ENCODE results near the gene HOXD13.
A peak's percentile ranks its signal among the peaks of the same experiment; 100 is the strongest.

Gene HOXD13

GRCh38 chr2:176130147-176130956, 37.8 kb downstream of the HOXD13 start:
- DNase-seq (ENCODE audit: insufficient read length, low spot score) (no peak), FAIRE-seq (no peak)

DNA sequence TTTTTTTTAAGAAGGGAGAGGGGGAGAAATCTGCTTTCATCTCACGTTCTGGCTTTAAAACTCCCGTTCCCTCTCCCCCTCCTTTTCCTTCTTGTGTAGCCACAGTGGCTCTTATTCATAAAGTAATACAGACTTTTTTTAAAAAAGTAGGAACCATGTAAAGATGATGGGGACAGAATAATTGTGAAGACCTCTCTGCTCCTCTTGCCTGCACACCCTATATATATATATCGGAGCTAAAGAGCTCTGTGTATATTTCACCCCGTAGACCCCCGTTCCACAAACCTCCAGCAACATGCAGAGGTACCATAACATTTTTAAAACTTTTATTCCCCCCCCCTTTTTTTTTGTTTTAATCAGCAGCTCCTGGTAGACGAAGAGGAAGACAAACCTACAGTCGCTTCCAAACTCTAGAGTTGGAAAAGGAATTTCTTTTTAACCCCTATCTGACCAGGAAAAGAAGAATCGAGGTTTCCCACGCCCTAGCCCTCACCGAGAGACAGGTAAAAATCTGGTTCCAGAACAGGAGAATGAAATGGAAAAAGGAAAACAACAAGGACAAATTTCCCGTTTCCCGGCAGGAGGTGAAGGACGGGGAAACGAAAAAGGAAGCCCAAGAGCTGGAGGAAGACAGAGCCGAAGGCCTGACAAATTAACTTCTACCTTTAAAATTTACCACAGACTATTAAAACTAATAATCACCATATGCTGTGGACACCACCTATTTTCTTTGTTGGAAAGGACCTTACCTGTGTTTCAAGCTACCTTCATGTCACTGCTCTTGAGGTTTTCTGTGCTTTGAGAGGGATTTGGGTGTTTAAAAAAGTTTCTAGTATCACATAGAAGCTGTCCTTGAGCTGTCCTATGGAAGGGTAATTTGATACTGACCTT, 38.7 kb downstream of the HOXD13 start:
- DNase-seq (ENCODE audit: insufficient read length, low spot score): no peak
- FAIRE-seq: no peak

GRCh38 chr2:176131848-176132158, 39.3 kb downstream of the HOXD13 start:
- DNase-seq (ENCODE audit: insufficient read length, low spot score): no peak
- no peak for FAIRE-seq

GRCh38 chr2:176132205-176133171, 40.0 kb downstream of the HOXD13 start:
- FAIRE-seq: peak; percentile 18
- no peak for DNase-seq (ENCODE audit: insufficient read length, low spot score)

GRCh38 chr2:176133389-176133788, 40.9 kb downstream of the HOXD13 start:
- FAIRE-seq: no peak
- no peak for DNase-seq (ENCODE audit: insufficient read length, low spot score)

DNA sequence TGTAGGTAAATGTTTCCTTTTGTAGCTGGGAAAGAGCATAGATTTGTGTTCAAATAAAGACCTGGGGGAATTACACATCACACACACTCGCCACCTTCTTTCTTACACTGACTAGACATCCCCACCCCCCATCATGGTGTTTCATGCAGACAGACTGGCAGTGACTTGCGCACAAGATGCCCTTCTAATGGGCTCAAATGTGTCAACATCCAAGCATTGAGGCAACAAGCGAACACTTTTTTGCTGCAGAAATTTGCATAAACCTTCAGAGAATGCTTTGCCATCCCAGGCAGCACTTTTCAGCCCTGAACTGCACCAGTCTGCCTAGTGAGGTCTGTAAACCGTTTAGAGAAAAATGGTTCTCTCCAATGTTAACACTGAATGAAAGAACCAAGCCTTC, 41.5 kb downstream of the HOXD13 start:
- no peak for FAIRE-seq

GRCh38 chr2:176135035-176135440, 42.5 kb downstream of the HOXD13 start:
- FAIRE-seq: no peak
- DNase-seq (ENCODE audit: insufficient read length, low spot score): no peak

More for the DNA sequence above, 41.5 kb downstream of the HOXD13 start:
- DNase-seq (ENCODE audit: insufficient read length, low spot score): no peak

DNA sequence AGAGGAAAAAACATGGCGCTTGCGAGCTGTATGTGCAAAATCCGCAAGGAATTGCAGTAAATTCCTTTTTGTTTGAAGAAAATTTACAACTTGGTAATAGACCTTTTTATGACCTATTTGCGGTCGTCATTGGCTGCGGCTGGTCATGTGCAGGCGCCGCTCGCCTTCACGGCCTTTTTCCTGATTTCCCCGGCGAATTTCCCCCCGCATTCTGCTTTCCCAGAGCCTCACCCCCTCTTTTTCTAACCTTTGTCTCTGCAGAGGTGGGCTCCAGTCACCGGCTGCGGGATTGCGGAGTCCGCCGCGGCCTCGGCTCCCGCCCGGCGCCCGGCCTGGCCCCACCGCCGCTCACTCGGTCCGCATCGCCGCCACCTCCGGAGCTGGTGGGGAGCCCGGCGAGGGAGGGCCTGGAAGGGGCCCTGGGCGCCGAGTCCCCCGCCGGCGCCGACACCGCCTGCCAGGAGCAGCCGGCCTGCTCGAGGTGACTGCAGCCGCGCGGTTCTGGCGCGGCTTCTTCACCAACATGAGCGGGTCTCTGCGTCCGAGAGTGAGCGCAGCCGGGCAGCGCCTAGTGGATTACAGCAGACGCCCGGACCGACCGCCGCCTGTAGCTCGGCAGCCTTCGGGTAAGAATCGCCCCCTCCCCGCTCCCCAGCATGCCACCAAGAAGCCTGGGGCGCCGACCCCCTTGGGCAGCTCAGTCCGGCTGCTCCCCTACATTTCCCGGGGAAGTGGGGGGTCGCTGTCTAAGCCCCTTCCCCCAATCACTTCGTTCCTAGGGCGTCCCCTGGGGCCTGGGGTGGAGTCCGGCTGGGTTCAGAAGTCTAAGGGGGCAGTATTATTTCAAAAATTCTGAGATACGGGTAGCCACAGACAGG, 44.1 kb downstream of the HOXD13 start:
- DNase-seq (ENCODE audit: insufficient read length, low spot score): no peak
- FAIRE-seq: no peak

DNA sequence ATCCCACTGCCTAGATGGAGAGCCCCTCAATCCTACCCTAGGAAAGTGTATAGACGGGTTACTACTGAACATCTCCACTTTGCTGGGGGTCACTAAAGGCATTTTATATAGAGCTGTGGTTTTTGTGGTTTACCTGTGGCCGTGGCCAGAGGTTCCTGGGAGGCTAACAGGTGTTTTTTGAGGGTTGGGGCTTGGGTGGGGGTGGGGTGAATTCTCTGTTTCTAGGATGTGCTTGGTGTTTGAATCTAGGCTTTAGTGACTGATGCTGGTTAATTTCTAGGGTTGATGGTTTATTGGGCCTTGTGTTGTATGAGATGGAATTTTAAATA, 44.7 kb downstream of the HOXD13 start:
- FAIRE-seq: no peak

GRCh38 chr2:176137906-176138305, 45.4 kb downstream of the HOXD13 start:
- FAIRE-seq: no peak
- no peak for DNase-seq (ENCODE audit: insufficient read length, low spot score)

More for the DNA sequence above, 44.7 kb downstream of the HOXD13 start:
- DNase-seq (ENCODE audit: insufficient read length, low spot score): no peak

DNA sequence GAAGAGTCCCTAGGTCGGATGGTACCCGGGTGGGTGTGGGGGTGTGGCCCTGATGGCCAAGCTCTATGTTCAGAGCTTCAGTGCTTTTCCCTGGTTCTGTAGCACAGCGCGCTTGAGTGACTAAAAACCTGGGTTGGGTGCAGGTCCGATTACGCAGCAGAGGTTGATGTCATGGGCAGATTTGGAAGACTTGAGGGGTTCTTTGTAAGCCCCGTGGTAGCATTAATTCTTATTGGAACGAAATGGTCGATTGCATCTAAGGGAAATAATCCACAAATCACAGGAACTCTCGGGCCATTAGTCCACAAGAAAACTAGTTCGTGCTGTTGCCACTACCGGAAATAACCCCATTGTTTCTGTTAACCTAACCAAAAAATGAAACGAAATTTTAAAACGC, 46.0 kb downstream of the HOXD13 start:
- FAIRE-seq: no peak
- DNase-seq (ENCODE audit: insufficient read length, low spot score): no peak

DNA sequence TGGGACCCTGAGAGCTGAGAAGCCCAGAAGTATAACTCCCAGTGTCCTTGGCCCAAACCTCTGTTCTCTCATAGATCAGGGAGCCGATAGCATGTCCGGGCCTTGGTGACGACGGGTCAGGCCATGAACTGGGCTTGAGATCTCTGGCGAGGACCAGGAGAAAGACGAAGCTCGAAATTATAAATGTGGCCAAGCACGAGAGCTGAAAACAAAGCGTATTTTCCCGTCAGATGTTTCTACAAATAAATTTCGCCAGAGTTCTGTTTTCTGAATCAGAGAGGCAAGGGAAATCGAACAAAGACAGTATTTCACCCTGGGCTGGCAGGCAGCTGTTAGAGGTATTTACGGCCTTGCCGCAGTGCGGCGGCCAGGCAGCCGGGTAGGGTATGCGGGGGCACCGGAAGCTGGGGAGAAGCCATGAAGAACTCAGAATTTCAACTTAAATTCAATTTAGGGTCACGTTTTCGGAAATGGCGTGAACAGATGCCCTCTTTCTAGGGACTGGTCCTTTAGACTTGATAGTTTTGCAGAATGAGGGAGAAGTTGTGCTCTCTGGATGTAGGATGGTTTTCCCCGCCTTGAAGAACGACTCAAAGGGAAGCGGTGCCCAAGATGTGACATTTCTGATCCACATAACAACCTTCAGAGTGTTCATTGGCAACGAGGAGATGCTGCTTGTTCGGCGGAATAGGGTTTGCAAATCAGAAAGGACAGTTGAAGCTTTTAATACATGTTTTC, 46.6 kb downstream of the HOXD13 start:
- DNase-seq (ENCODE audit: insufficient read length, low spot score) (no peak), FAIRE-seq (no peak)

GRCh38 chr2:176139661-176140512, 47.4 kb downstream of the HOXD13 start:
- FAIRE-seq (no peak), DNase-seq (ENCODE audit: insufficient read length, low spot score) (no peak)

DNA sequence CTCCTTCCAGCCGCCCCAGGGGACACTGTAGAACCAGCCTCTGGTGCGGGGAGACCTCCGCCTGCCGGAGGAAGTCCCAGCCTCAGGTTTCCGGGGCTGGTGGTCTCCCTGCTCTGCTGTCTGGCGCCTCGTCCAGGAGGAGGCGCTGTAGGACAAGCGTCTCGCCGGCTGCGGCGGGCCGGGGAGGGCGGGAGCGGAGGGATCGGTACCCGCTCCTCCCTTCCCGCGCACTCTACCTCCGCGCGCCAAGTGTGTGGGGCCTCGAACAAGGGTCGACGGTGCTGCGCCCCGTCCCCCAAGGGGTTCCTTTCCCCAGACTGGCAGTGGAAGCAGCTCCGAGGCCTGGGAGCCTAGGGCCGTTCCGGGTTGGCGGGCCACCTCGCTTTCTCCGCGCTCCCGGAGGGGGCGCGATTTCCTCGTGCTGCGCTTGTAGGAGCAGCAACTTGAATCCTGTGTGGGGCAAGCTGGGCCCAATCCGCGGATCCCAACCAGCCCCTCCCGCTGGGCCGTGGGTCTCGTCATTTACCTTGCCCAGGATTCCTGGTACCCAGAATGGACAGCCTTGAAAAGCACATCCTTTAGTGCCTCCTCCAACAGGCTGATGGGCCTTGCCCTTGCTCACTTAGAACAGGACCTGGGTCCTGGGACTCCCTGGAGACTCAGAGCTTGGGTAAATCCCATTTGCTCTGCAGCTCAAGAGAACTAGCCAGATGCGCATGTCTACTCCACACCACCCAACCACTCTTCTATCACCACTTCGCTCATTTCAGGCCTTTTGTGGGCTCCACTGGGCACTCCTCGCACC, 48.2 kb downstream of the HOXD13 start:
- FAIRE-seq: no peak
- DNase-seq (ENCODE audit: insufficient read length, low spot score): peak; percentile 94

GRCh38 chr2:176142281-176142680, 49.8 kb downstream of the HOXD13 start:
- FAIRE-seq (no peak), DNase-seq (ENCODE audit: insufficient read length, low spot score) (no peak)
